ENCODE data around the gene TSPAN2. TPM values are rescaled to one million over a fixed set of nuclear protein-coding genes. Genes with fewer than 3 reads are reported as not detected.

Gene TSPAN2
- total and polyA plus RNA-seq, 11 donors = 2.8 to 10.6 (median 7.1) TPM

GRCh38 chr1:115099693-115100050 is 10.4 kb upstream of the TSPAN2 start:
- H3K36me3 ChIP-seq = no peaks in the 10 kb centered on the region
- intact Hi-C loops (cut with DNase I) = no loop called here
- TF ChIP-seq CTCF (IDR thresholded peaks at IDR 0.05) (no peak), POLR2A (IDR thresholded peaks at IDR 0.05) (no peak)
- DNase-seq (no peak), ATAC-seq (no peak)
- H3K27ac ChIP-seq = peak overlapping the region in 6 of 12 donors; percentile 17 to 82 (median 50)
- peaks cover 0 to 16% (median 0%) of the 10 kb centered on the region in 12 donors for H3K4me1 ChIP-seq
- peak overlapping the region in 7 of 12 donors; percentile 30 to 52 (median 37) for H3K4me3 ChIP-seq
- WGBS, 4 donors = 26 to 45% (median 38%) methylated on average over 1 of the region's 1 CpG
- H3K27me3 ChIP-seq = no peaks in the 10 kb centered on the region
- H3K9me3 ChIP-seq = no peaks in the 10 kb centered on the region

- no peaks in the 10 kb centered on the region for H3K9me3 ChIP-seq
- H3K4me3 ChIP-seq = peak overlapping the region in 8 of 12 donors; percentile 15 to 52 (median 36)
- DNase-seq (peak in 2 of 5 donors; percentile 21 to 45), ATAC-seq (peak; percentile 74 to 80 (median 76))
- H3K4me1 ChIP-seq = peaks cover 0 to 16% (median 0%) of the 10 kb centered on the region in 12 donors
- intact Hi-C loops (cut with DNase I) = no loop called here
- 39 to 49% (median 43%) methylated on average over 13 of the region's 13 CpGs for WGBS, 4 donors
- peak overlapping the region in 7 of 12 donors; percentile 10 to 82 (median 38) for H3K27ac ChIP-seq
- H3K27me3 ChIP-seq = no peaks in the 10 kb centered on the region
- no peaks in the 10 kb centered on the region for H3K36me3 ChIP-seq
- no peak for TF ChIP-seq CTCF (IDR thresholded peaks at IDR 0.05)
- TF ChIP-seq POLR2A (IDR thresholded peaks at IDR 0.05) = no peak
Measured at GRCh38 chr1:115098979-115099692, 9.8 kb upstream of the TSPAN2 start.

- Histone ChIP-seq H3K4me3 (no peak overlapping the region), H3K36me3 (no peaks in the 10 kb centered on the region), H3K4me1 (peaks cover 0 to 27% (median 6%) of the 10 kb centered on the region in 12 donors), H3K9me3 (no peaks in the 10 kb centered on the region), H3K27ac (no peak overlapping the region), H3K27me3 (peaks cover 0 to 9% (median 0%) of the 10 kb centered on the region in 9 donors)
- TF ChIP-seq POLR2A (IDR thresholded peaks at IDR 0.05) (no peak), CTCF (IDR thresholded peaks at IDR 0.05) (no peak)
- no peak for DNase-seq
- intact Hi-C loops (cut with DNase I) = no loop called here
- 96 to 100% (median 97%) methylated on average over 1 of the region's 1 CpG for WGBS, 4 donors
- no peak for ATAC-seq
Measured at GRCh38 chr1:115092175-115092574, 2.9 kb upstream of the TSPAN2 start.

GRCh38 chr1:115091572-115091971 is 2.3 kb upstream of the TSPAN2 start:
- H3K27ac ChIP-seq = no peak overlapping the region
- TF ChIP-seq CTCF (IDR thresholded peaks at IDR 0.05) (no peak), POLR2A (IDR thresholded peaks at IDR 0.05) (no peak)
- intact Hi-C loops (cut with DNase I) = no loop called here
- no peak overlapping the region for H3K4me3 ChIP-seq
- H3K9me3 ChIP-seq = no peaks in the 10 kb centered on the region
- peaks cover 0 to 9% (median 0%) of the 10 kb centered on the region in 9 donors for H3K27me3 ChIP-seq
- no peaks in the 10 kb centered on the region for H3K36me3 ChIP-seq
- ATAC-seq (no peak), DNase-seq (no peak)
- WGBS, 4 donors = 91 to 98% (median 94%) methylated on average over 2 of the region's 2 CpGs
- peaks cover 0 to 27% (median 6%) of the 10 kb centered on the region in 12 donors for H3K4me1 ChIP-seq

Measured in heart left ventricle (tissue), 16 donors.